ENCODE data around the gene DPPA2. TPM values are rescaled to one million over a fixed set of nuclear protein-coding genes. Genes with fewer than 3 reads are reported as not detected.

The DPPA2 gene
- total RNA-seq, 1 donor from 2014 or later, result not detected

DNA sequence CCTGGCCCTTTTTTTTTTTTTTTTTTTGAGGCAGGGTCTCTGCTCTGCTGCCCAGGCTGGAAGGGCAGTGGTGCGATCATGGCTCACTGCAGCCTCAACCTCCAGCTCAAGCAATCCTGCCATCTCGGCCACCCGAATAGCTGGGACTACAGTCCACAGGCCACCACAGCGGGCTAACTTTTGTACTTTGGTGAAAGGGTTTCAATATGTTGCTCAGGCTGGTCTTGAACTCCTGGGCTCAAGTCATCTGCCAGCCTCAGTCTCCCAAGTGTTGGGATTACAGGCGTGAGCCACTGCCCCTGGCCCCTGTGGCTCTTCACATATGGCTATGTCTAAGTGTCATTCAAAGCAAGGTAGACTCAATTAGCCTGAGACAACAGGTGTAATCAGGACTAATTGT, 8.8 kb upstream of the DPPA2 start:
- DNase-seq (ENCODE audit: low spot score), result no peak

DNA sequence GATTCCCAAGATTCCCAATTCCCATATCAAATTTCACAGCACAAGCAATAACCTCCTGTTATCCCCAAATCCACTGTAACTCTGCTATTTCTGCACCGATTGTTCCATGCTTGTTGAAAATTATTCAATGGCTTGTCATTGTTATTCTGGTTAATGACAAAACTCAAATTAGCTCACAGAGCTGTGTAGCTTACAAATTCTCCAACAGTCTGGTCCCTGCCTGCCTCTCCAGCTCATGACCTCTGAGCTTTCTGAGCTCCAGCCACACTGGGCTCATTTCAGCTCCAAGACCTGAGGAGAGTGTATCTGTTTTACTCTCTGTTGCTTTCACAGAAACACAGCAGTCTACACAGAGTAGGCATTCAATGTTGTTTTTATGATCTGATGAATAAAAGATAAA, 3.3 kb downstream of the DPPA2 start:
- no peak for DNase-seq (ENCODE audit: low spot score)

DNA sequence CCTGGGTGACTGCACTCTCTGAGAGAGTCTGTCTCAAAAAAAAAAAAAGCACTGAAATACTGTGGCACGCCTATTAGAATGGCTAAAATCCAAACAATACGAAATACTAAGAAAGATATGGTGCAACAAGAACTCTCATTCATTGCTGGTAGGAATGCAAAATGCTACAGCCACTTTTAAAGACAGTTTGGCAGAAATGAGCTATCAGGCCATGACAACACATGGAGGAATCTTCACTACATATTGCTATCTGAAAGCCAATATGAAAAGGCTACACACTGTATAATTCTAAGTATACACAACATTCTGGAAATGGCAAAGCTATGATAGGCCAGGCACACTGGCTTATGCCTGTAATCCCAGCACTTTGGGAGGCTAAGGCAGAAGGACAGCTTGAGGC, 18.8 kb downstream of the DPPA2 start:
- DNase-seq (ENCODE audit: low spot score), result no peak

DNA sequence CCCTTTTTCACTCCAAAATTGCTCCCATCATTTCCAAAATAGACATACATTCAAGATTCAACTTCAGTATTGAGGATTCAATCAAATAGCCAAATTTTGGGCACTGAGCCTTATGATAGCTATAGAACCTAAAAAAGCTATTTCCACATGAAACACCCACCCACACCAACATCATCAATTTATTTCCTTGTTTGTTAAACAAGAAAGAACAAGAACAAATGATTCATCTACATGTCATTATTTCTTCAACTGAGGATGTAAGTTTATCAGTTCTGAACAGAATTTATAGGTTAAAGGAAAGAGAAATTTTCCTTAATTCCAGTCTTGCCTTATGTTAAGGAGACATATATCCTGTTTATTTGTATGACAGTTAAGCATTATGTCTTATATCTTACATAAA, 32.2 kb downstream of the DPPA2 start:
- no peak for DNase-seq (ENCODE audit: low spot score)

DNA sequence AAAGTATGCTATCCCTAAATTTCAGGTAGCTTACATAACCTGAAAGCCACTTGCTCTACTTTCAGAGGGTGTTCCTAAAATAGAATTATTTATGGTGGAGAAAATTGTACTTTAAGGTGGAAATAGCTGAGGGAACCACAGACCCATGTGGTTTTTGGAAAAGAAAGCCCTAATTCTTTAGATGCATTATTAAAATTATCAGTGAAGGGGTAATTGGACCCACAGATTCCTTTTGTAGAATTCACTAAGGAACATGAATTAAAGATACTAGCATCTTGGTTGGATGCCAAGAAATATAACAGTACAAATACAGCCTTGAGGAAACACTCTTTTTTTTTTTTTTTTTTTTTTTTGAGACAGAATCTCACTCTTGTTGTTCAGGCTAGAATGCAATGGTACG, 37.8 kb downstream of the DPPA2 start:
- no peak for DNase-seq (ENCODE audit: low spot score)

DNA sequence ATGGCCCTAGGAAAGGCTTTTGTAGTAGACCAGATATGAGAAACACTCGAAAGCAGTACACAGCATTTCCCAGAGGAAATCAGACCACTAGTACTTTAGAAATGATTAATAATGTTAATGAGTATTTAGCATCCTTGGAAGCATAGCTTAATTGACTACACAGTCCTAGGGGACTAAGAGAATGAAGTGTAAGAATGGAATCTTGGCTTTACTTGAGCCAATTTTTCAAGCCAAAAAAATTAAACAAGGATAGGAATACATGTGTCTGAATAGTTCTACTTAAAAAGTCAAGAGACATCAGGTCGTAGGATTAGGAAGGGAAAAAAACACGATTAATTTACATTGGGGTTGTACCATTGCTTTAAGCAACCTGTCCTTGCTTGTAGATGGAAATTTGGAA, 38.2 kb downstream of the DPPA2 start:
- no peak for DNase-seq (ENCODE audit: low spot score)

DNA sequence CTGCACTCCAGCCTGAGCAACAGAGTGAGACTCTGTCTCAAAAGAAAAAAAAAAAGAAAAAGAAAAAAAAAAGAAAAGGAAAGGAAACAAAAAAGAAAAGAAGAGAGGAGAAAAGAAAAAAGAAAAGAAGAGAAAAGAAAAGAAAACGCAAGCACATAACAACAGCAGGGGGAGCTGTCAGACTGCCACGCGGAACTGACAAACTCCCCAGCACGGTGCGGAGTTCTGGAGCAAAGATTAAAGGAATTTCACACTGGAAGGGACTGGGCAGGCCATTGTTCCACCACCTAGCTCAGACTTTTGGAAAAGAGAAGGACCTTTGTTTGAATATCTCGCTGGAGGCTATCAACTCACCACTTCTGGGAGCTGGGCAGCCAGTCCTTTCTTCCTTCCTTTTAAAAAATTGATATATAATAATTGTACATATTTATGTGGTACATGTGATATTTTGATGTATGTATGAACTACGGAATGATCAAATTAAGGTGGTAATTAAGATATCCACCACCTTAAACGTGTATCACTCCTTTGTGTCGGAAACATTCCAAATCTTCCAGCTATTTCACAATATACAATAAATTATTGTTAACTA, 40.5 kb downstream of the DPPA2 start:
- DNase-seq (ENCODE audit: low spot score), result no peak

DNA sequence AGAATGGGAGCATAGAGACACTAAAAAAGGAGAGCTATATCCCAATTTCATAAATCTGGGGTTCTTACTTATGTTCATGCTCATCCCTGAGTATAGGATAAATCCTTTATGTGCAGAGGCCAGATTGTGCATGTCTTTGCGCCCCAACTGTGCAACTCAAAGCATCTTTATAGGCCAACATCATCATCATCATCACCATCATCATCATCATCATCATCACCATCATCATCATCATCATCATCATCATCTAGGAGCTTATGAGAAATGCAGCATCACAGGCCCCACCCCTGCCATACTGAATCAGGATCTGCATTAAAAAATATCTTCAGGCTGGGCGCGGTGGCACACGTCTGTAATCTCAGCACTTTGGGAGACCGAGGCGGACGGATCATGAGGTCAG, 45.5 kb downstream of the DPPA2 start:
- no peak for DNase-seq (ENCODE audit: low spot score)

DNA sequence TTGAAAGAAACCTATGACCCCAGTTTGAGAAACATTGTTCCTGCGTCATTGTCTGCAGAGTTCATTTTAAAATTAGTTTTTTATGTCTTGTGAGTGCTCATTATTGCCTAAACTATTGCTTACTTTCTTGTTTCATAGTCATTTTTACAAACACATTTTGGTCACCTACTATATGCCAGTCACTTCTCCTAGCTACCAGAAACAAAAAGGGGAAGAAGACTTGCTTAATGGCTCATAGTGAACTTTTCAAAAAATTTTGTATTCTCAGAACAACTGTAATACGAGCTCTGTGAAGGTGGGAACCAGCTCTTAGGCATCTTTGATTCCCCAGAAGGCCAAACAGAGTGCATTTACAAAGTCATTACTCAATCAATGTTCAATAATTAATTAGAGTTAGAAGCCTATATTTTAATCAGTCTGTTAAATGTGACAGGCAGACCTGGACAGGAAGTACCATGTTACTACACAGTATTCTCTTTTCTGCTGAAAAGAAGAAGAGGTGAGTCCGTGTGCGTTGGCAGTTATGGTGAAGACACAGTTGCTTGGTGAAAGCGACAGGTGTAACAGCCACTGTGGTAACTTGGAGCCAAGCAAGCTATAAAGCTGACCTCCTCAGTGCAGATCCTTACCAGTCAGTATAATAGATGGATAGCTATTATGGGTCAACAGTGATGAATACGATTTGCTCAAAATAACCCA, 46.6 kb downstream of the DPPA2 start:
- DNase-seq (ENCODE audit: low spot score), result no peak

DNA sequence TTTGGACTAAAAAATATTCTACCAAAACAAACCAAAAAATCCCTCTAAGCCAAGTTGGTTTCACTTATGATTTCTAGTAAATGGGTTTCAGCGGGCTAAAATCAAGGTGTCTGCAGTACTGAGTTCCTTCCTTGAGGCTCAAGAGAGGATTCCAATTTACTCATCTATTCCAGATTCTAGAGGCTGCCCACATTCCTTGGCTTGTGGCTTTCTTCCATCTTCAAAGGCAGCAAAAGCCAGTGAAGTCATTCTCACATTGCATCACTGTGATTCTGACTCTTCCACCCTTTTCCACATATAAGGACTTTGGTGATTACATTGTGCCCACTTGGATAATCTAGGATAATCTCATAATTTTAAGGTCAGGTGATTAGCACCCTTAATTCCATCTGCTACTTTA, 48.1 kb downstream of the DPPA2 start:
- DNase-seq (ENCODE audit: low spot score), result no peak

DNA sequence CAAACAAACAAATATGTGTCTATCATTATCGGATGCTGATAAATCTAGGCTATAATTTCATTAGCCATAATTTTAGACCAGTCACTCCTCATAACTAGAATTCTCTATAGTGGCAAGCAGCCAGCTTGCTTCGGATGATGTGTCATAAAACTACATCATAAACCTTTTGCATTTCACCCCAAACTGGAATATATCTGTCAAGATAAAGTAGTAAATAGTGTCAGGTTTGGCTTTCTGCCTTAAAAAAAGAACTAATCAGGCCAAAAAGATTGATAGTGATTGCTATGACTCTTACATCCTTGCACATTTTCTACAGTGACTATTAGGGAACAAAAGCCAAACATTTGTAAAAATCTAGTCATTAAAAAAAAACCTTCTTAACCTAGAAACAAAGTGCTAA, 51.0 kb downstream of the DPPA2 start:
- DNase-seq (ENCODE audit: low spot score), result no peak

DNA sequence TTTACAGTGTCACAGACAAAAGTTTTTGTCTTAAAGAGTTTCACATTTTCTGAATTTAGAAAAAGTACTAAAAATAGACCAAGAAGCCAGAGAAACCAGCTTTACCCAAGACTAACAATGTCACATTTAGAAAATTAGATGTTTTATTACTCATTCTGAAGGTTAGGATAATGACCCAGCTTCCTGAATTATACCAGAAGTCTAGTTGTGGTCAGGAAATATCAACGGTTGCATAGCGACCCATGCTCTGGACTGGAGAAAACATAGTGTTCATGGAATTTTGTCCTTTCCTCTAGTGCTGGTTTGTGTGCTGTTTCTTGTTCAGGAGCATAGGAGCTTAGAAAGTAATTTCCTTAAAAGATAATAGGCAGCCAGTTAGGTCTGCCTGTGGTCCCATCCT, 59.0 kb downstream of the DPPA2 start:
- DNase-seq (ENCODE audit: low spot score), result no peak

DNA sequence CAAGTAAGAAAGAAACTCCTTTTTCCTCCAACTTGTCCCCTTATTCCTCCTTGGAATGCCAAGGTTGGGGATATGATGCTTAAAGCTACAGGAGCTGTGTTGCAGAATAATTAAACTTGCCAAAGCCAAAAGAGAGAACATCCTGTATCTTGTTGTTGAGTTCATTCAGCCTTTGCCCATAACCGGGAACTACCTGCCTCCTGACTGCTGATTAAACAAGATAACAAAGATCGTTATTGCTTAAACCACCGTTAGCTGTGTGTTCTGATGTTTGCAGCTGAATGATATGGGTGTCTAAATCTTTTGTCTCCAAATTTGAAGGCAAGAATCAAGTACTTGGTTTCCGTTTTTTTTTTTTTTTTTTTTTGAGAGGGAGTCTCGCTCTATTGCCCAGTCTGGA, 61.5 kb downstream of the DPPA2 start:
- no peak for DNase-seq (ENCODE audit: low spot score)

DNA sequence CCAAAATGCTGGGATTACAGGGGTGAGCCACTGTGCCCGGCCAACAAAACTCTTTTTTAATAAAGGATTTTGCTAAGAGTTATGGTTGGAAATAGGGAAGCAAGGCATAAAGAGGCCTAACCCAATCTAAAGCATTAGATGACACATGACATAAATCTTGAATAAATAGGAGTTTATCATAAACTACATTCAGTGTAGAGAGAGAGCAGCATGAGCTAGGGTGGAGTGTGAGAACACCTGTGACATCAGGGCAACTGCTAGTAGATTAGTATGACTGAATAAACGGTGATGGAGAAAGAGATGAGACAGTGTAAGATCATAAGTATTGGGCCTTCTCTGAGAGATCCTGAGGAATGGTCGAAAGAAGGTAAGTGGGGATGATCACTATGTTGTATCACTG, 63.7 kb downstream of the DPPA2 start:
- DNase-seq (ENCODE audit: low spot score), result no peak

Other genes with a start within 250 kb of the DPPA2 start
- not detected for gene MORC1, start 198.4 kb downstream of the DPPA2 start, total RNA-seq
- not detected for gene C3orf85, start 179.8 kb downstream of the DPPA2 start, total RNA-seq
- not detected for gene DPPA4, start 21.0 kb upstream of the DPPA2 start, total RNA-seq

Data from mesenteric fat pad (tissue), 1 donor.